Type B pancreatic cell (in vitro differentiated cells): ENCODE results near the gene NECAB3. TPM values are rescaled to one million over a fixed set of nuclear protein-coding genes. Genes with fewer than 3 reads are reported as not detected.

Source experiments
- DNase-seq: peaks from one replicate; pipeline ENCODE4 v3.0.0; 2021; ENCODE audit warnings: mixed read lengths; ENCODE audit not compliant: unreplicated experiment; ENCODE audit errors: extremely low spot score
- H3K27ac Mint-ChIP-seq: 2 replicates; pipeline ENCODE4 v1.8.0; 2021; ENCODE audit warnings: mild to moderate bottlenecking, mixed read lengths
- H3K27me3 Mint-ChIP-seq: 2 replicates; pipeline ENCODE4 v1.8.0; 2021; ENCODE audit warnings: mixed read lengths
- H3K36me3 Mint-ChIP-seq: 2 replicates; pipeline ENCODE4 v1.8.0; 2021; ENCODE audit warnings: mixed read lengths
- H3K4me1 Mint-ChIP-seq: one replicate; pipeline ENCODE4 v1.8.0; 2021; ENCODE audit warnings: mixed read lengths; ENCODE audit not compliant: unreplicated experiment
- H3K4me3 Mint-ChIP-seq: 2 replicates; pipeline ENCODE4 v1.8.0; 2021; ENCODE audit warnings: mild to moderate bottlenecking, mixed read lengths
- H3K9me3 Mint-ChIP-seq: 2 replicates; pipeline ENCODE4 v1.8.0; 2021; ENCODE audit warnings: mixed read lengths
- total RNA-seq: library from RNA; stranded (reverse); gene quantifications from 2 replicates; pipeline ENCODE4 v1.2.1, GENCODE V29; 2021; ENCODE audit warnings: low replicate concordance
- TF ChIP-seq, protein P1 (sequence below): fragments of 200-600 bp; sonication (generic); conservative IDR thresholded peaks from 2 replicates; pipeline ENCODE4 v1.5.0; 2021; ENCODE audit warnings: antibody characterized with exemption, mild to moderate bottlenecking

Gene NECAB3
- total RNA-seq, 1 donor from 2014 or later, result 68.2 TPM

DNA sequence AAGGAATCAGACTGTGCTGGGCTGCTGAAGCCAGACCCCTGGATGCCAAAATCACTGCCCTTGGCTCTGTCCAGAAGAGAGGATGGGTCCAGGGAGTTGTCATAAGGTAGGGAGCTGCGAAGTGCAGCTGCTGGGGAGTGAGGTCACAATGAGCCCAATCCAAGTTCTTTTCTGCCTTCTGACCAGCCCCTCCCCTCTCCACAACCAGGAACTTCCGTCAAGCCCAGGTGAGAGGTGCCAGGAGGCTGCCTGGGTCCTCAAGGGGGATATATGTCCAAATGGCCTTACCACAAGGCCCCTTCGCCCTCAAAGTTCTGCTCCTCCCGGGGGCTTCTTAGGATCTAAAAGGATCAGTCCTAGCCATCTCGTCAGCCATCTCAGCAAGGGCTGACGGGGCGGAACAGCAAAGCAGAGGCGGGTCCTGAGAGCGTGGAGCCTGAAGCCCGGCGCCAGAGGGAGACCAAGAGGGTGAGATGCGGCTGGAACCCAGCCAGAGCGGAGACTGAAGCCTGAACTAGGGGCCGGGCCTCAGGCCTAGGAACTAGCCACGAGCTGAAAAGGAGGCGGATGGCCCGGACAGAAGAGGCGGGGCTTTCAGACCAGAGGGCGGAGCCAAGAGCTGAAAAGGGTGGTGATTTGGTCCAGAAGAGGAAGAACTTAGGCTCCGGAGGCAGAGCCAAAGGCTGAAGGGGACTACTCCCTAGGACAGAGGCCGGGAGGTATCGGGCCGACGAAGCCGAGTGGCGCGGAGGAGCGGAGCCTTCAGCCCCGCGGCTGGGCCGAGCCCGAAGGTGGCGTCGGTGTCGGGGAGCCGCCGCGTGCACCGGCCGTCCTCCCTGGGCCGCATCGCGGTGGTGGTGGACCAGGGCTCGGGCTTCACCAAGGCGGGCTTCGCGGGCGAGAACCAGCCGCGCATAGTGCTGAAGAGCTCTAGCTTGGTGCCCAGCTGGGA is 7.7 kb downstream of the NECAB3 start, which contains the start of gene ACTL10:
Gene ACTL10, plus strand, starts transcription at position 651 of the 952 bp plus-strand sequence. CDS start 555 bp downstream, outside the sequence.
- no peaks in the 10 kb centered on the region for H3K27me3 Mint-ChIP-seq
- H3K36me3 Mint-ChIP-seq, result peaks cover 12% of the 10 kb centered on the region
- H3K9me3 Mint-ChIP-seq, result no peaks in the 10 kb centered on the region
- peak; percentile 94 for DNase-seq
- TF ChIP-seq, protein P1, sequence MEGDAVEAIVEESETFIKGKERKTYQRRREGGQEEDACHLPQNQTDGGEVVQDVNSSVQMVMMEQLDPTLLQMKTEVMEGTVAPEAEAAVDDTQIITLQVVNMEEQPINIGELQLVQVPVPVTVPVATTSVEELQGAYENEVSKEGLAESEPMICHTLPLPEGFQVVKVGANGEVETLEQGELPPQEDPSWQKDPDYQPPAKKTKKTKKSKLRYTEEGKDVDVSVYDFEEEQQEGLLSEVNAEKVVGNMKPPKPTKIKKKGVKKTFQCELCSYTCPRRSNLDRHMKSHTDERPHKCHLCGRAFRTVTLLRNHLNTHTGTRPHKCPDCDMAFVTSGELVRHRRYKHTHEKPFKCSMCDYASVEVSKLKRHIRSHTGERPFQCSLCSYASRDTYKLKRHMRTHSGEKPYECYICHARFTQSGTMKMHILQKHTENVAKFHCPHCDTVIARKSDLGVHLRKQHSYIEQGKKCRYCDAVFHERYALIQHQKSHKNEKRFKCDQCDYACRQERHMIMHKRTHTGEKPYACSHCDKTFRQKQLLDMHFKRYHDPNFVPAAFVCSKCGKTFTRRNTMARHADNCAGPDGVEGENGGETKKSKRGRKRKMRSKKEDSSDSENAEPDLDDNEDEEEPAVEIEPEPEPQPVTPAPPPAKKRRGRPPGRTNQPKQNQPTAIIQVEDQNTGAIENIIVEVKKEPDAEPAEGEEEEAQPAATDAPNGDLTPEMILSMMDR, result peak; percentile 57
- peak within 1 kb of the TSS; percentile 91 for H3K27ac Mint-ChIP-seq
- H3K4me1 Mint-ChIP-seq, result peaks cover 38% of the 10 kb centered on the region
- H3K4me3 Mint-ChIP-seq, result peak within 1 kb of the TSS; percentile 96

DNA sequence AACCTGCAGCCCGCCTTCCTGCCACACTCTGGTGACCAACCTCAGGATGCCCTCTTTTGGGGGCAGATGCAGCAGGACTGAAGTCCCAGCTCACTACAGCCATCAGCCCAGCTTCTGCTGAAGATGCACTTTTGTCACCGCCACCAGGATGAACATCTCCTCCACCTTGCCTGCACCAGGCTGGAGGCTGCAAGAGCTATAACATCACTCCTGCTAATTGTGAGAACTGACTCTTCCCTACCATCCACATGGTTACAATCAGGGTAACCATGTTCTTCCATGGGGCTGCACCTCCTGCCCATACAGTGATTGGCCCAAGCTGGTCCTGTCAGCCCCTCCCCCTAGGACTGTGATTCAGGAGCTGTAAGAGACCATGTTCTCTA is 9.5 kb downstream of the NECAB3 start:
- Mint-ChIP-seq H3K36me3 (peaks cover 8% of the 10 kb centered on the region), H3K4me3 (peak overlapping the region; percentile 96), H3K27me3 (no peaks in the 10 kb centered on the region), H3K27ac (peak overlapping the region; percentile 86), H3K4me1 (peaks cover 33% of the 10 kb centered on the region), H3K9me3 (no peaks in the 10 kb centered on the region)
- DNase-seq, result no peak
- TF ChIP-seq, protein P1, result no peak

DNA sequence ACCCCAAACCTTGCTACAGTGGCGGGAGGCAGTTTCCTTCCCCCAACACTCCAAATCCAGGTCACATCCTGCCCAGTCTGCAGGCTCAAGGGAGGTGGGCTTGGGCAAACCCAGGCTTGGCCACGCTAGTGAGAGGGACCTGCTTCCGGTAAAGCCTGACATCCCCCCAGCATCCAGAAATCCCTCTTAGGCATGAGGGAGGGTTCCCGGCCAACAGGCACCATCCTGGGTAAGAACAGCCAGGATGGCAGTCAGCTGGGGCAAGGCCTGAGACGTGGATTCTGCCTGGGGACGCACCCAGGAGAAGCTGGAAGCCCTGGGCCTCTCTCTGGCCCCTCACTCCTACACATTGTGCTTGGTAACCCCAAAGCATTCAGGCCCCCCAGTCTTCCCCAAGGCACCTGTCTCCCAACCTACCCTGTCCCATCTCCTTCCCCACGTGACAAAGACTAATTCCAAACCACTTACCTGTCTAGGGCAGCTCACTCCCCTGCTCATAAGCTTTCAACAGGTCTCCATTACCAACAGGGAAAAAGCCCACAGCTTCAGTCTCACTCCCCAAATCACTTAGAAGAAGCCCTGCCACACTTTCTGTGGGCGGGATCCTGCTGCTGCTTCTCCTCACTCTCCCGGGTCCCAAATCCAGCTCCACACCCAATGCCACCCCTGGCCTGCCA is 10.0 kb downstream of the NECAB3 start:
- TF ChIP-seq, protein P1, result no peak
- Mint-ChIP-seq H3K9me3 (no peaks in the 10 kb centered on the region), H3K4me1 (peaks cover 33% of the 10 kb centered on the region), H3K36me3 (peaks cover 8% of the 10 kb centered on the region), H3K4me3 (peak overlapping the region; percentile 96), H3K27ac (peak overlapping the region; percentile 86), H3K27me3 (no peaks in the 10 kb centered on the region)
- DNase-seq, result no peak

DNA sequence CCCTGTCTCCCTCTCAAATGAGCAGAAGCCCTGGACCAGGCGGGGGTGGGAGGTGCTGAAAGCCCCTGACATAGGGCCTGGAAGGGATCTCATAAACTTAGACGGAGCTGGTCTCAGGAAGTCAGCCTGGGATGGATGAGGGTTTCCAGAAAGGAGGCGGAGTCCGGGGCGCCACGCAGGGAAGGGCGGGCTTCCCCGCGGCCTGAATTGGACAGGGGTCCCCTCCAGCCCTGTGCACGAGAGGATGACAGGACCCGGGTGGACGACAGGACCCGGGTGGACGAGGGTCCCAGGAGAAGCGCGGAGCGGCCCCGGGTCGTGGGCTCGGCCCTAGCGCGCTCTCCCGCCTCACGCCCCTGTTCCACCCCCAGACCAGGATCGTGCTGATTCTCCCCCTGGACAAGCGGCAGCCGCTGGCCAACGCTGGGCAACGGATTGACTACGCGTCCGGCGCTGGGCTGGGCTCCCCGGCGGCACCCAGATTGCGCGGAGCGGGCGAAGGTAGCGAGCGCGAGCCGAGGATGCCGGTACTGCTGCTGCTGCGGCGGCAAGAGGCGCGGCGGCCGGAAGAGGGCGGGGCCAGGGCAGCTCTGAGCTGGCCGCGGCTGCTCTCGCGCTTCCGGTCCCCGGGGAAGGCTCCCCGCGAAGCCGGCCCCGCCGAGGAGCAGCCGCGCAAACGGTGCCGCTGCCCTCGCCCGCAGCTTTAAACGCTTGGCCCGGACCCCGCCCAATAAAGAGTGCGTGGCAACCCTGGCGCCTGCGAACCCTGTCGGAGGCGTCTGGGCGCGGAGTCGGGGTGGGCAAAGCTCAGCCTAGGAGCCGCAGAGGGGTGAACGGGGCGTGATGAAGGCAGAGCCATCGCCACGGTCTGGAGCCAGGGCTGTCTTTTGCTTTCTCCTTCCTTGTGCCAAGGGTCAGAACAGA is 10.8 kb downstream of the NECAB3 start:
- TF ChIP-seq, protein P1, result peak; percentile 30
- peak overlapping the region; percentile 96 for H3K4me3 Mint-ChIP-seq
- H3K27me3 Mint-ChIP-seq, result no peaks in the 10 kb centered on the region
- DNase-seq, result peak; percentile 92
- H3K36me3 Mint-ChIP-seq, result peaks cover 3% of the 10 kb centered on the region
- H3K27ac Mint-ChIP-seq, result peak overlapping the region; percentile 86
- H3K9me3 Mint-ChIP-seq, result no peaks in the 10 kb centered on the region
- H3K4me1 Mint-ChIP-seq, result peaks cover 33% of the 10 kb centered on the region

DNA sequence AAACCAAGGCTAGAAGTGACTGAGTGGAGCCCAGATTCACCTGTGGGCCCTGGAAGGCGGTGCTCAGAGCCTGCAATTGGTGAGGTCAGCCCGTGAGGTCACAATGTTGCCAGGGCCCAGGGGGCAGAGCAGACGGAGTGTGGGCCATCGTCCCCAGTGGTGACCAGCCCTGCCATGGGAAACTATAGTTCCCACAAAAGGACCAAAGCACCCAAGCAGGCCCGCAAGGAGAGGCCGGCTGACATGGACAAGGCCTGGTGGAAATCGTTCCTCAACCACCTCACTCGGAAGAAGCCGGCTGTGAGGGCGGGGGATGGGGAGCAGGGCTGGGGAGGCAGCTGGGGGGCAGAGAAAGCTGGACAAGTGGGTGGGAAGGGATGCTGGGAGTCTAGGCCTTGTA is 12.1 kb downstream of the NECAB3 start, which contains the start of gene C20orf144:
Gene C20orf144, plus strand, starts transcription at position 156 of the 400 bp plus-strand sequence. Its CDS starts 19 bp downstream, at position 175.
- H3K27ac Mint-ChIP-seq, result peak within 1 kb of the TSS; percentile 80
- no peaks in the 10 kb centered on the region for H3K27me3 Mint-ChIP-seq
- no peaks in the 10 kb centered on the region for H3K9me3 Mint-ChIP-seq
- no peak for DNase-seq
- peaks cover 33% of the 10 kb centered on the region for H3K4me1 Mint-ChIP-seq
- peaks cover 3% of the 10 kb centered on the region for H3K36me3 Mint-ChIP-seq
- TF ChIP-seq, protein P1, result no peak
- peak within 1 kb of the TSS; percentile 96 for H3K4me3 Mint-ChIP-seq
